Measurements from ENCODE around the gene FDXR. TPM values are rescaled to one million over a fixed set of nuclear protein-coding genes. Genes with fewer than 3 reads are reported as not detected.

Gene FDXR
- total and polyA plus RNA-seq, 12 donors = 2.4 to 6.3 (median 3.9) TPM

DNA sequence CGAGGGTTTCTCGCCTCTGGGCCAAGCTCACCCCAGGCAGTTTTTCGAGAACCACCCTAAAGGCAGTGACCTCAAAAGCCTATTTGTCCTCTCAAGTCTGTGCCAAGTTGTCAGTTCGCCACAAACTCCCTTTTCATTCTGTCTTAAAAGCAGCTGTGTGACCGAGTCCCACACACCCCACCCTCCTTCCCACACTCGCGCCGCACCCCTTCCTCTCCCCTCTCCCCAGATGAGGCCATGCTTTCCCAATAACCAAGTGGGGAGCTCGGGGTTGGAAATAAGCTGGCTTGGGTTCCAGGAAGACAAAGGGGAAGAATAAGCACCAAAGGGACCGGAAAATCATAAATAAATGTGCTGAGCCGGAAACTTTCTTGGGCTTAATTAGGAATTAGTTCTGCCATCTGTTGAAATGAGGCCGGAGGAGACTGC is 49.8 kb downstream of the FDXR start:
- peak overlapping the region in 8 of 10 donors; percentile 35 to 66 (median 50) for H3K27ac ChIP-seq
- H3K9me3 ChIP-seq = no peaks in the 10 kb centered on the region
- DNase-seq (peak; percentile 42 to 47), ATAC-seq (peak in 7 of 8 donors; percentile 35 to 74 (median 68))
- no peaks in the 10 kb centered on the region for H3K27me3 ChIP-seq
- WGBS, 2 donors = 75 to 77% methylated on average over 12 of the region's 12 CpGs
- TF ChIP-seq, protein P1, sequence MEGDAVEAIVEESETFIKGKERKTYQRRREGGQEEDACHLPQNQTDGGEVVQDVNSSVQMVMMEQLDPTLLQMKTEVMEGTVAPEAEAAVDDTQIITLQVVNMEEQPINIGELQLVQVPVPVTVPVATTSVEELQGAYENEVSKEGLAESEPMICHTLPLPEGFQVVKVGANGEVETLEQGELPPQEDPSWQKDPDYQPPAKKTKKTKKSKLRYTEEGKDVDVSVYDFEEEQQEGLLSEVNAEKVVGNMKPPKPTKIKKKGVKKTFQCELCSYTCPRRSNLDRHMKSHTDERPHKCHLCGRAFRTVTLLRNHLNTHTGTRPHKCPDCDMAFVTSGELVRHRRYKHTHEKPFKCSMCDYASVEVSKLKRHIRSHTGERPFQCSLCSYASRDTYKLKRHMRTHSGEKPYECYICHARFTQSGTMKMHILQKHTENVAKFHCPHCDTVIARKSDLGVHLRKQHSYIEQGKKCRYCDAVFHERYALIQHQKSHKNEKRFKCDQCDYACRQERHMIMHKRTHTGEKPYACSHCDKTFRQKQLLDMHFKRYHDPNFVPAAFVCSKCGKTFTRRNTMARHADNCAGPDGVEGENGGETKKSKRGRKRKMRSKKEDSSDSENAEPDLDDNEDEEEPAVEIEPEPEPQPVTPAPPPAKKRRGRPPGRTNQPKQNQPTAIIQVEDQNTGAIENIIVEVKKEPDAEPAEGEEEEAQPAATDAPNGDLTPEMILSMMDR (IDR thresholded peaks at IDR 0.05) = no peak
- H3K36me3 ChIP-seq = peaks cover 0 to 69% (median 0%) of the 10 kb centered on the region in 9 donors
- H3K4me3 ChIP-seq = no peak overlapping the region
- H3K4me1 ChIP-seq = peaks cover 0 to 22% (median 5%) of the 10 kb centered on the region in 9 donors
- intact Hi-C loops (cut with DNase I) = loop anchor here in 1 of 10 donors (1.0 kb wide), 1 partner anchor 133 kb away; no protein-coding TSS in a partner anchor

DNA sequence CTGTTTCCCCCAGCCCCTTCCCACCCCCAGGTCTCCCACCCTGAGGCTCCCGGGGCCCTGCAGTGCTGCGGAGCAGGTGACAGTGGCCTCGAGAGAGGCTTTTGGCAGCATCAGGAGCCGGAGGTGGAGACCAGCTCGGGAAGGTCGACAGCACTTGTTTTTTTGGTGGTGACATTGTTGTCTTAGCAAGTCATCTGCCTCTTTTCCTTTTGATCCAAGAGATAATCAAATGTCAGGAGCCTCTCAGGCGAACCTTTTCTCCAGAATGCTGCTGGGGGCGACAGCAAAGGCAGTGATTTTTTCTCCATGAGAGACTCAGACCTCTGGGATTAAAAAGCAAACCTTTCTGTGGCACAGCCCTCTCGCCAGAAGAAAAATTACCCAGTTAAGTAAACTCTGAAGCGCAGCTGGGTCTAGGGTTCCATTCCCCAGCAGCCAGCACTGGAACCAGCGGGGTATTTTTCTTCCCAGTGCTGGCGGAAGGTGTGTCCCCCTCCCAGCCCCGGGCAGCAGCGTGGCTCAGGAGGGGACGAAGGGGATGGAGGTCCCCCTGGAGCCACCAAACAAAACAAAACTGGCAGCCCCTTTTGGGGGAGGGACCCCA is 50.4 kb downstream of the FDXR start:
- H3K27ac ChIP-seq = peak overlapping the region in 8 of 10 donors; percentile 12 to 66 (median 50)

DNA sequence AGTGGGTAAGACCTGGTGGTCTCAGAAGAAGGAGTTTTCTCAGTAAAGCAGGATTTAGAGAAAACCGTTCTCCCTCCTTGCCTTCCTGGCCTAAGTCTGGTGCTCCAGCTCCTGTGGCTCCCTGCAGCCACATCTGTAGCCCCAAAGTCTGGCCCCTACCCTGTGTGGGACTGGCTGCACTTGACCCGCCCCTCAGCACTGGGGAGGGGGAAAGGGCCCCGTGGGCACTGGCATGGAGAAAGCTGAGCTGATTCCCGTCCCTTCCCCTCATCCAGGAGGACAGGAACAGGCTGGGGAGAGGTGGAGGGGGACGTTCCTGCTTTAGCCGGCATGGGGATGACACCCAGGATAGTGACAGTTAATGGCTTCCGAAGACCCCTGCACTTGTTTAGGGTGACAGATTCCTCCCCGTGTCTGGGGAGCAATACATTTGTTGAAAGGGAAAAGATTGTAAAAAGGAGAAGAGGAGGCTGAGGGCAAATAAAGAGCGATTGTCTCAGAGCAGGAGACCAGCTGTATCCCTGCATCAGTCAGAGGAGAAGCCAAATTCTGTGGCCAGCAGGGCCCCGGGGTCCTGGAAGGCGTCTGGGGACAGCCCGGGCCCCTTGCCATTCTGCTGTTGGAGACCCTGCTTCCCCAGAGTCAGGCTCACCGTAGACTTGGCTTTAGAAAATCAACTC is 51.0 kb downstream of the FDXR start:
- DNase-seq (no peak), ATAC-seq (peak in 3 of 8 donors; percentile 31 to 46 (median 43))
- no peaks in the 10 kb centered on the region for H3K9me3 ChIP-seq
- TF ChIP-seq, protein P1 (IDR thresholded peaks at IDR 0.05) = no peak
- H3K4me3 ChIP-seq = no peak overlapping the region
- intact Hi-C loops (cut with DNase I) = no loop called here
- peaks cover 0 to 77% (median 0%) of the 10 kb centered on the region in 9 donors for H3K36me3 ChIP-seq
- 70 to 71% methylated on average over 13 of the region's 13 CpGs for WGBS, 2 donors
- H3K27me3 ChIP-seq = no peaks in the 10 kb centered on the region
- peak overlapping the region in 6 of 10 donors; percentile 42 to 63 (median 50) for H3K27ac ChIP-seq
- H3K4me1 ChIP-seq = peaks cover 0 to 22% (median 5%) of the 10 kb centered on the region in 9 donors

More for the DNA sequence above, 50.4 kb downstream of the FDXR start:
- 71 to 76% methylated on average over 15 of the region's 15 CpGs for WGBS, 2 donors
- intact Hi-C loops (cut with DNase I) = no loop called here
- Histone ChIP-seq H3K9me3 (no peaks in the 10 kb centered on the region), H3K4me1 (peaks cover 0 to 22% (median 5%) of the 10 kb centered on the region in 9 donors), H3K27me3 (no peaks in the 10 kb centered on the region), H3K4me3 (no peak overlapping the region), H3K36me3 (peaks cover 0 to 75% (median 0%) of the 10 kb centered on the region in 9 donors)
- TF ChIP-seq, protein P1 (IDR thresholded peaks at IDR 0.05) = no peak
- ATAC-seq = peak in 6 of 8 donors; percentile 6 to 38 (median 28)
- DNase-seq = no peak

GRCh38 chr17:74819801-74820436 is 52.9 kb downstream of the FDXR start:
- intact Hi-C loops (cut with DNase I) = no loop called here
- H3K4me3 ChIP-seq = no peak overlapping the region
- DNase-seq (no peak), ATAC-seq (no peak)
- H3K9me3 ChIP-seq = no peaks in the 10 kb centered on the region
- TF ChIP-seq, protein P1 (IDR thresholded peaks at IDR 0.05) = no peak
- H3K27ac ChIP-seq = no peak overlapping the region
- H3K4me1 ChIP-seq = peaks cover 0 to 23% (median 5%) of the 10 kb centered on the region in 9 donors
- peaks cover 0 to 65% (median 0%) of the 10 kb centered on the region in 9 donors for H3K36me3 ChIP-seq
- WGBS, 2 donors = 97% methylated on average over 16 of the region's 16 CpGs
- H3K27me3 ChIP-seq = no peaks in the 10 kb centered on the region
